Peyer's patch (tissue), 4 donors: ENCODE data around the gene DDR2.

Experiments used
- CTCF ChIP-seq, 6 experiments: fragments of 450-650 bp in 4 of 6; fragments of 200-600 bp in 2 of 6; sonication (generic) in 1 of 6; IDR thresholded peaks; one replicate each; pipeline ENCODE4 v1.5.1; 2017 to 2019; ENCODE audit warnings: antibody characterized with exemption in 6 of 6, mild to moderate bottlenecking in 3 of 6, moderate library complexity in 1 of 6
- POLR2A ChIP-seq, 2 donors: fragments of 450-650 bp; IDR thresholded peaks; one replicate each; pipeline ENCODE4 v1.5.1; 2017; ENCODE audit warnings: antibody characterized with exemption in 2 of 2, mild to moderate bottlenecking in 2 of 2, moderate library complexity in 2 of 2

GRCh38 chr1:162696286-162696862 lies 64.1 kb downstream of the DDR2 start:
- TF ChIP-seq CTCF (IDR thresholded peaks at IDR 0.05), result no peak
- TF ChIP-seq POLR2A (IDR thresholded peaks at IDR 0.05), result no peak
